GM23248 (cell line): Measurements from ENCODE around the gene PTGES.

Experiments used
- EZH2 ChIP-seq: fragments of 200-600 bp; sonication (generic); IDR thresholded peaks from 2 replicates; pipeline ENCODE4 v1.6.1; 2018; ENCODE audit warnings: antibody characterized with exemption, mild to moderate bottlenecking; ENCODE audit not compliant: insufficient read depth, poor library complexity, severe bottlenecking
- EZH2phosphoT487 ChIP-seq: fragments of 200-600 bp; sonication (generic); IDR thresholded peaks from 2 replicates; pipeline ENCODE4 v1.6.1; 2018; ENCODE audit warnings: antibody characterized with exemption, moderate library complexity, mild to moderate bottlenecking, low read depth; ENCODE audit not compliant: insufficient read depth

GRCh38 chr9:129745200-129745599 lies 7.6 kb downstream of the PTGES start:
- TF ChIP-seq EZH2phosphoT487 = no peak
- no peak for TF ChIP-seq EZH2
